Activated naive CD4-positive, alpha-beta T cell treated with Interleukin-2 at 50 U/mL for 16 hours (primary cell): ENCODE measurements around the gene GNG2.
A peak's percentile ranks its signal among the peaks of the same experiment; 100 is the strongest.

Experiments
- DNase-seq: peaks from one replicate; pipeline ENCODE4 v3.0.0-alpha.2; 2020

Gene GNG2

GRCh38 chr14:51860164-51860824 is at the start of gene GNG2:
Gene GNG2 (plus strand): TSS chr14:51860612. CDS start chr14:51950679, 90,067 bp downstream.
- DNase-seq = peak; percentile 77

GRCh38 chr14:51811706-51812105 is 48.7 kb upstream of the GNG2 start:
- DNase-seq = no peak

GRCh38 chr14:51816031-51816430 is 44.4 kb upstream of the GNG2 start:
- no peak for DNase-seq

- no peak for DNase-seq
Measured at GRCh38 chr14:51817326-51817725, 43.1 kb upstream of the GNG2 start.

- DNase-seq = no peak
Measured at GRCh38 chr14:51818748-51819380, 41.5 kb upstream of the GNG2 start.

GRCh38 chr14:51821822-51822221 is 38.6 kb upstream of the GNG2 start:
- no peak for DNase-seq

GRCh38 chr14:51822499-51822898 is 37.9 kb upstream of the GNG2 start:
- no peak for DNase-seq

GRCh38 chr14:51823706-51824105 is 36.7 kb upstream of the GNG2 start:
- DNase-seq = no peak

- DNase-seq = no peak
Measured at GRCh38 chr14:51824191-51824590, 36.2 kb upstream of the GNG2 start.

- DNase-seq = no peak
Measured at GRCh38 chr14:51825926-51826325, 34.5 kb upstream of the GNG2 start.

GRCh38 chr14:51828017-51828797 is 32.2 kb upstream of the GNG2 start:
- DNase-seq = peak; percentile 73

GRCh38 chr14:51834240-51834639 is 26.2 kb upstream of the GNG2 start:
- DNase-seq = no peak

- no peak for DNase-seq
Measured at GRCh38 chr14:51836417-51836816, 24.0 kb upstream of the GNG2 start.

GRCh38 chr14:51844081-51844881 is 16.1 kb upstream of the GNG2 start:
- no peak for DNase-seq

- no peak for DNase-seq
Measured at GRCh38 chr14:51845811-51846210, 14.6 kb upstream of the GNG2 start.

GRCh38 chr14:51846631-51847488 is 13.6 kb upstream of the GNG2 start:
- peak; percentile 81 for DNase-seq

GRCh38 chr14:51847489-51847796 is 13.0 kb upstream of the GNG2 start:
- DNase-seq = no peak

- DNase-seq = no peak
Measured at GRCh38 chr14:51848120-51848519, 12.3 kb upstream of the GNG2 start.

GRCh38 chr14:51849097-51849496 is 11.3 kb upstream of the GNG2 start:
- peak; percentile 49 for DNase-seq

- no peak for DNase-seq
Measured at GRCh38 chr14:51850651-51851050, 9.8 kb upstream of the GNG2 start.

- no peak for DNase-seq
Measured at GRCh38 chr14:51852541-51852940, 7.9 kb upstream of the GNG2 start.

GRCh38 chr14:51855234-51855633 is 5.2 kb upstream of the GNG2 start:
- no peak for DNase-seq
